HG03565 (cell line): ENCODE results near the gene COL4A6.

Experiments
- ATAC-seq: cut with Tn5 transposase; IDR thresholded peaks from one replicate; pipeline ENCODE4 v1.9.1; 2021; ENCODE audit warnings: mild to moderate bottlenecking, moderate library complexity; ENCODE audit not compliant: unreplicated experiment

COL4A6 gene

DNA sequence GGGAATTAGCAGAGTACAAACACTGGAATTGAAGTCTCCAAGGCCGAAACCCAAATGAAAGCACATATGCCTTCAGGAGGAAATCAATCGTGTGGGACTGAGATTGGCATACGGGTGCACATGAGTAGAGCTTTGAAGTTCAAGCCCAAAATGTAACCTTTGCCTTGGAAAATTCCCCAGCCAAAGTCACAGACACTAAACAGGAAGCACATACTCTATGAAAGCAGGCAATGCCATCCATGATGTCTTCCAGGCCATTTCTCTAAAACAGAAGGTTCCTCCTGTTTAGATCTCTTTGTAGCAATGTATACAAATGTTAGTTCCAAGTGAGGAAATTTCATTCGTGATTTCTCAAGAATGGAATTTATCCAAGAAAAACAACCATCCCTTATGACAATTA lies 162.5 kb downstream of the COL4A6 start:
- no peak for ATAC-seq

- ATAC-seq = no peak
Observed at GRCh38 chrX:108271397-108271787, 166.8 kb downstream of the COL4A6 start.

DNA sequence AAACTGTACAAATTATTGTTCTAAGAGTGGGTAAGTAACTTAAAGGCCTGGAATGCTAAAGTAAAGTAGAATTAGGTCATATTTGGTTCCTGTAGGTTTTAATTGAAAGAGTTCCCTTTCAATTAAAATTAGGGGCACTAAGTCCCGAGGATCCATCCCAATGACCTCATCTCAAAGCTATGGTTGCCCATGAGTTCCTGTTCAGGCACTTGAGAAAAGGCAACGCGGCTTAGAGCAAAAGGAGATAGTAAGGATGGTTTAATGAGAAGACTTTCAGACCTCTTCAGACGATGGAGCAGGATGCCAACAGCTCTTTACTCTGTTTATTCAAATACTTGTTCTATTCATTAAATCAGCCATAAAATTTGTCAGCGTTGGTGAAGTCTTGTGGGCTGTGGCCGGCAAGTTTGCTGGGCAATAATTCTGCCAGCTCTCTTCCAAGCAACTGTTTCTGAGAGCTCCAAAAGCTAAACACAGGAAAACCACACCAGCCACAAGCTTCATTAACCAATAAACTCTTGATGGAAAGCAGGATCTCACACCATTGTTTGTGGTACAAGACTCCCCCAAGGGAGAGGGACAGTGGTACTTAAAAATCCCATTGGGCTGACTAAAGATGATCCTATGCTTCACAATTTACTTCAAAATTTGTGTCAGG lies 167.4 kb downstream of the COL4A6 start:
- no peak for ATAC-seq

DNA sequence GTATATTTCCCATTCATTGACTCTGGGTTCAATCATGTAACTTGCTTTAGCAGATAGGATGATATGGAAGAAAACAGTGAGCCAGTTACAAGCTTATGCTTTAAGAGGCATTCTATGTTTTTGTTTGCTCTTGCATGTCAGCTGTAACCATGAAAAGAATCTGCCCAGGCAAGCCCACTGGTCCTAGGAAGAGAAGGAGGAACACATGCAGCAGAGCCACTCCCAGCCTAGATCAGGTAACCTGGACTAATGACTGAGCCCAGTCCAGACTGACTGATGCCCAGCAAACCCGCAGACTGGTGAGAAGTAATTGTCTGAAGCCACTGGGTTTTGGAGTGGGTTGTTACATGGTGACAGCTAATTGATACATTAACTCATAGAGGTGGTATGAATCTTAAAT lies 167.9 kb downstream of the COL4A6 start:
- ATAC-seq = no peak

DNA sequence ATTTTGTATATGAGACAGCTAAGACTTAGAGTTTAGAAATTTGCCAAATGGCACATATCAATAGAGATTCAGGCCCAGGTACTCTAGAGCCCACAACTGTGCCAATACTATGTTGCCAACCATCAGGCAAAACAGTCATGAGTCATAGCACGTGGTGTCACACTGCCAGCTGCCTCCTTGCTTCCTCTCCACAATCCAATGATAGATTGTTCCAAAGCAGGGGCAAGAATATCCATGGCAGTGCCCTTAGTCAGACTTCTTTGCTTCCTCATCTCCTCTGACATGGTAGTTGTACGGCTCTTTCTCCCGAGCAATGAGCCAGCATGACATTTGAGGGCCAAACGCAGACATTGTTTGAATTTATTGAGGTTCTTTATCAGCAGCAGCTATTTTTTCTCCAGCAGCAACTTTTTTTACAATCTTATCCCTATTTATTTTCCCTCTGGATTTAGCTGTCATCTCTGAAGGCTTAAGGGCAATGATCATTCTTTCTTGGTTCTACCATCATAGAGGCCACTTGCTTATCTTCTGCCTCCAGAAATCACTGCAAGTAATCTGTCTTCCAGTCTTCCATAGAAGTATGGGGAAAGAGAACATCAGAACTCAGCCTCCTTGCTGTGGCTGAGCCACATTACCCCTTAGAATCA lies 169.7 kb downstream of the COL4A6 start:
- no peak for ATAC-seq

DNA sequence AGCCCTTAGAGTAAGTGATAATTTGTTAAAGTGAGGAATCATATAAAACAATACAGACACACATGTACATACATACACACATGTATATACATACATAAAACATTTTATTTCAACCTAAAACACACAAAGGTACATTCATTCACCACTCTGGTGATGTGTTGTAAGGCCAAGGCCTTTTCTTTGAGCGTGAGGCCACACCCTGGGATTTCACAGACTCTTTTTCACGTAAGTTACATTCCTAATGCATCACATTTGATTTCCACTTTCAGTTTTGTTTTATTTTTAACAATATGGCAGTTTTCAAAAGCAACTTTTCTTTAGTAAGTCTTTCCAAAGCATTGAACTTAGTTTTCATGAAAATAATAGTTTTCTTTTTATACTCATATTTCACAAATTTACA lies 170.7 kb downstream of the COL4A6 start:
- ATAC-seq = no peak

DNA sequence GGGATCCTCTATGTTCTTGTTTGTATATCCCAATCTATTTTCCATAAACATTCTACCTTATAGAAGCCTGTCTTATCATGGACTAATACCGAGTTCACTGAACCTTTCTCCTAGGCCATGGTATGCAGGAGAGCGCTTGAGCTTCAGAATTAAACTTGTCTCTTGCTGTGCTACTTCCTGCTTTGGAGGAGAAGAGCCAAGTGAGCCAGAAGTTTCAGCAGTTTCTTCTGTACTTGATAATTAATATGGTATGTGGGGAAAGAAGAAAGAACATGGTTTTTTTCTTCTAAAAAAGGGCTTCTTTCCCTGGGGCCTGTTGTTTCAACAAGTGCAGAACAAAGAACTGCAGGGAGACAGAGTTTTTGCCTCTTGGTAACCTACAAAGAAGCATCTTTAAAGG lies 173.8 kb downstream of the COL4A6 start:
- ATAC-seq = no peak

GRCh38 chrX:108261549-108262203 lies 176.5 kb downstream of the COL4A6 start:
- no peak for ATAC-seq

DNA sequence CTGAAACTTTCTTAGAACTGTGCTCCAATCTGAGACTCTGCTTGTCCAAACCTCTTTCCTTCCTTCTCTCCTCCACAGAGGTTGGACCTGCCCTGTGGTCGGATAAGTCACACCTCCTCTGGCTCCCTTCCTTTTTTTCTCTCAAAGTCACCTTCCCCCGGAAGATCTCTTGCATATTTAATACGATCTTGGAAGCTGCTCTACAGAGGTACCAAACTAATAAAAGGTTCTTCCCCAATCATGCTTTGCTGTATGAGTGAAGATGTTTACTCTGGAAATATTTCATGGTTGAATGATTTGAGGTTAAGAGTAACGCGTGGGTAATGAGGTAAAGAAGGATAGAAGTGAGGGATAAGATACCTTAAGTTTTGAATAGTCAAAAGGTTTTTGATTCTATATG lies 180.7 kb downstream of the COL4A6 start:
- ATAC-seq = no peak

DNA sequence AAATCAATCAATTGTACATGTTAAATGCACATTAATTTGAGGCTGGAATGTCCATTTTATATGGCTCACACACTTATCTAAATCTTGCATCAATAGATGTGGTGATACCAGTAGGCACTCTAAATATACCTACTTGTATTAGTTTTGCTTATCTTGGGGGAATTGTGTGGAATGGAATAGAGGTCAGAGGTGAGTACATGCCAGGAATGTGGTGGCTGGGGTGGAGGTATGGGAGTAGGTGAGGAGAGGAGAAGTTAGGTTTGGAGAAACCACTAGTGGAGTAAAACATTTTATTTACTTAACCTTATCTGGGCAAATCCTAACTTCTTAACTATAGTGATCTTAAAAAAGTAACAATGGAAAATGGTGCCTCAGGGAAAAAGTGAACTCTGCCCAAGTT lies 183.6 kb downstream of the COL4A6 start:
- no peak for ATAC-seq

DNA sequence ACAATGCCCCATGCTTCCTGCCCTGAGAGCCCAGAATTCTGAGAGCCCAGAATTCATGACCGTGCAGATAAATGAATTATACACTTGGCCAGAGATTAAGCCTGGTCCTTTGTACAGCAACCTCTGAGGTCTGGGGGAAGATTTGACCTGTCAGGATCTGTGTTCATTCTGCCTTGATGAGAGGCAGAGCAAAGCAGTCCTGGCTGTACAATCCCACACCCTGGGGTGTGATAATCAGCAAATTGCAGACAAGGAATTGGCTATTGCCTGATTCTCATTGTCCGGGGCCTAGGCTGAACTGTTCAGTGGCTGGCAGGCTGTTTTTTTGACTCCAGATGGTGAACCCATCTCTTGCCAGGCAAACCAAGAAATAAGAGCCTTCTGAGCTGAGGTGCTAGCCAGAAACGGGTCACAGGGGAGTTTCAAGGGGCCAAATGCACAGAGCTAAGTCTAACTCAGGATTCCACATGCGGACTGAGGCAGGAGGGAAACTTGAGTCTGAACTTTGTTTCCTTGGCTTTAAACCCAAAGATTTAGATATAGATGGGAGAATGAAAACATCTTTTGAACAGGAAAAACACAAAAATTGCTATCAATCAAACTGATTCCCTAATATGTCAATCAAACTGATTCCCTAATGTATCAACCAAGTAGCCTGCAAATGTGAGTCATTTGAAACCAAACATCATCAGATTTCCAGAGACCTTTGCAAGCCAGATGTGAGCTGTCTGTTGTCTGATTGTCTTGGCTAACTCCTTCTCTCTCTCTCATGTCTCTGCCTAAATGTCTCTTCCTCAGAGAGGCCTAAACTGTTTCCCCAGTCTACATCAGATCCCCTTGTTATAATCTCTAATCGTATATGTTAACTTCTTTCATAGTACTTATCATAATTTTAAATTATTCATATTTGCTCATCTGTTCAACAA lies 187.3 kb downstream of the COL4A6 start:
- no peak for ATAC-seq

GRCh38 chrX:108246304-108246954 lies 191.8 kb downstream of the COL4A6 start:
- no peak for ATAC-seq

- ATAC-seq = no peak
Observed at GRCh38 chrX:108245462-108245861, 192.8 kb downstream of the COL4A6 start.

DNA sequence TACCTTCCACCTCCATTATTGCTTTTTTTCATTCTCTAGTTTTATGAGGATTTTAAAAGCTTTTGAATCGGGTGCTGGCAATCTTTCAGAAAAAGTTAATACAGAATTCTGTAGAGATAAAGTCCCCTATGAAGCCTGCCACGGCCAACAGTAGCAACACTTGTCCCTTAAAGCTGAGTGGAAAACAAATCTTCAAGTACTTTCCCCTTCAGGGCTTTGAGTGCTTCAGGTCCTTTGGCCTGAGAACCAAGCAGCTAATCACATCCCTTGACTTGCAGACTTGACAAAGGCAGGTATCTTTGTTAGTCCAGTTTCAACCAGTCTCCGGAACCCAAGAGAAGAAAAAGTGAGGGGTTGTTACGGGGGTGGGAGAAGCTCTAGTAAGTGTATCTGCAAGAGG lies 202.2 kb downstream of the COL4A6 start:
- ATAC-seq = no peak

GRCh38 chrX:108230574-108230973 lies 207.6 kb downstream of the COL4A6 start:
- ATAC-seq = no peak

DNA sequence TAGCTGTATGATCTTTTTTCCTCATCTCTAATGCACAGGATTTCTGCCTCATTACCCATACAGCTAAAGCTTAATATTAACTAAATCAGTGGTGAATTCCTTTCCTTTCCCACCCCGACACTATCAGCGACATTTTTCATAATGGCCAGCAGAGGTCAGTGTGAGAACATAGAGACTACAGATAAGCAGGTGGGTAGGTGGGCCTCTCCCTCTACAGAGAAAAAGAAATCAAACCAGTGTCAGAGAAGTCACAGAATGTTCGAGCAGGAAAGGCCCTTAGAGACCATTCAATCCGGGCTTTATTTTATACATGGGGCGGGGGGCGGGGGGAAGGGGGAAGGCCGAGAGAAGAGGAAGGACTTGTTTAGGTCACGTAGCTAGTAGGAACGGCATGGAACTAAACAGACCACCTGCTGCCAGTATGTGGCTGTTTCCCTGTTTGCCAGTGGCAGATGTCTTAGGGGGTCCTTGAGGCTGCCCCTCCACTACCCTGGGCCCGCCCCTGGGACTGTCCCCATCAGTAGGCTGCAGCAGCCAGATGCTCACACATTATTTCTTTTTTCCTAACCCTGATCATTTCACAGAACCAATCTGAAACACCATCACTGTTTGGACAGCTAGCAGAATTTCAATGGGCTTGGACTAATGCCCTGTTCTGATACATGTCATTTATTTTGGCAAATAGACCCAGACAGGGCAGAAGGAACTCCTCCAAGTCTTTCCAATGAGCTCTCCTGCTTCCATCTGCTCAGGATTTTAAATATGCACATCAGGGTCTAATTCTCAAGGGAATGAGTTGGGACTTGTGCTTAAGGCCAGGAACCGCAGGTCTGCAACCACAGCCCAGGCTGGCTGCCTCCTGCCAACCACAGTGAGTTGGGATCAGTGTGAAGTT lies 213.2 kb downstream of the COL4A6 start:
- no peak for ATAC-seq

DNA sequence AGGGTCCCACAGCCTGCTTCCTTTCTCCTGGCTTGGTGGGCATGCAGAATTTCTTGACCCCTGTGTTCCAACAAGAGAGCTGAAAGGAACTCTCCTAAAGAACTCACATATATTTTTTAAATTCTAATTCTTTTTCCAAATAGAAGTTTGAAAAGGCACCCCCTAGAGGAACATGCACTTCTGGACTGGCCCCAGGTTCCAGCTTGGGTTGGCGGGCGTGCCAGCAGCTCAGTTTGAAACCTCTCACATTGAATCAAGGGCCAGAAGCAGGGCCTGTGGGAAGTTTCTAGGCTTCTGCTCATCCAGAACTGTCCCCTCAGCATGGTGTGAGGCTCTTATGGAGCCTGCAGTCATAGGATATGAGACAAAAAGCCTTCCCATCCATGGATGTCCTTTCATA lies 214.0 kb downstream of the COL4A6 start:
- ATAC-seq = no peak

GRCh38 chrX:108223585-108223984 lies 214.6 kb downstream of the COL4A6 start:
- ATAC-seq = no peak

DNA sequence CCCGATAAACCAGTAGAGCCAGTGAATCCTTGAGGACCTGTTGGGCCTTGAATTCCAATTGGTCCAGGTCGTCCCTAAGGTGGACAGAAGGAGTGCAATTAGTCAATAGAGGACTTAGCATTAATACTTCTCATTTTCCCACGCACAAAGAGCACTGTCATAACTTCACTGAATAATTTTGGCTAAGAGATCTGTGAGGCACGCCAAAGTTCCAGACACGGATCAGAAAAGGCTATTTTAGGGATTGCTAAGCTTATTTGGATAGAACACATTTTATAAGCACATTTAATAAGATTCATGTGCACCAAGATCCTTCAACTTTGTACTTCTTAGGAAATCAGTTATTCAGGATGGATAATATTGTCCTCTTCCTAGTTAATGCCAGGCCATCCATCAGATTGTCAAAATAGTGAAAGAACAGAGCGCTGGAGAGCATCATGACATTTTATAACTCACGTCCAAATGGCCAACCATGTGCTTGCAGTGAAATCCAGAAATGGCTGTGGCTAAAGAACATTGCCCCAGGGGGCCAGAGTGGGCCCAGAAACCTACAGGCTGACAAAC lies 216.8 kb downstream of the COL4A6 start:
- ATAC-seq = no peak
